Uterus (tissue), 4 donors: ENCODE data around the gene DTHD1. TPM values are rescaled to one million over a fixed set of nuclear protein-coding genes. Genes with fewer than 3 reads are reported as not detected.

Experiments
- DNase-seq, 2 donors: peaks; one replicate each; pipeline ENCODE4 v3.0.0-alpha.2; 2019 to 2020
- H3K27ac ChIP-seq, 2 donors: fragments of 200-600 bp; sonication (generic); 1 replicate in 1 of 2; 2 replicates in 1 of 2; pipeline ENCODE4 v1.5.1; 2016 to 2018
- H3K27me3 ChIP-seq, 2 donors: fragments of 200-600 bp; sonication (generic); one replicate each; pipeline ENCODE4 v1.5.1; 2018 to 2019; ENCODE audit warnings: control low read depth in 1 of 2
- H3K36me3 ChIP-seq, 2 donors: fragments of 200-600 bp; sonication (generic); one replicate each; pipeline ENCODE4 v1.5.1; 2019; ENCODE audit warnings: control low read depth in 1 of 2
- H3K4me1 ChIP-seq, 2 donors: fragments of 200-600 bp; sonication (generic); one replicate each; pipeline ENCODE4 v1.5.1; 2018 to 2019; ENCODE audit warnings: control low read depth in 1 of 2
- H3K4me3 ChIP-seq, 2 donors: fragments of 200-600 bp; sonication (generic); 1 replicate in 1 of 2; 2 replicates in 1 of 2; pipeline ENCODE4 v1.5.1; 2018 to 2019; ENCODE audit warnings: mild to moderate bottlenecking in 1 of 2
- H3K9me3 ChIP-seq, 2 donors: fragments of 200-600 bp; sonication (generic); one replicate each; pipeline ENCODE4 v1.5.1; 2019; ENCODE audit warnings: control low read depth in 1 of 2
- CTCF ChIP-seq, 4 experiments: fragments of 200-600 bp in 2 of 4; fragments of 450-650 bp in 2 of 4; sonication (generic) in 2 of 4; IDR thresholded peaks; one replicate each; pipeline ENCODE4 v1.5.1; 2016 to 2019; ENCODE audit warnings: antibody characterized with exemption in 4 of 4, mild to moderate bottlenecking in 2 of 4, moderate library complexity in 1 of 4
- POLR2A ChIP-seq, 2 donors: fragments of 450-650 bp; IDR thresholded peaks; one replicate each; pipeline ENCODE4 v1.6.1; 2016; ENCODE audit warnings: antibody characterized with exemption in 2 of 2, mild to moderate bottlenecking in 1 of 2, moderate library complexity in 1 of 2
- intact Hi-C: fragments of 100-400 bp; cut with DNase I; formaldehyde crosslinking; loops from one replicate; pipeline ENCODE4 v1.15.1; 2023; ENCODE audit warnings: low total_unique reads
- total RNA-seq, 4 donors: library from RNA; depleted of rRNA in 3 of 4; stranded (reverse); fragments of >200 nt in 3 of 4; gene quantifications; one replicate each; pipeline versions ENCODE4 v1.1.0 to v1.2.4, GENCODE V29; 2014 to 2023
- donor health status: DM: yes; HTN: yes; CAD: no.

Gene DTHD1
- total RNA-seq, 4 donors from 2014 or later: 1.0 to 2.5 (median 2.1) TPM

GRCh38 chr4:36374836-36375511 lies 93.6 kb downstream of the DTHD1 start:
- H3K4me1 ChIP-seq: no peaks in the 10 kb centered on the region
- peaks cover 0 to 5% of the 10 kb centered on the region in 2 donors for H3K9me3 ChIP-seq
- no peaks in the 10 kb centered on the region for H3K36me3 ChIP-seq
- no peak overlapping the region for H3K27ac ChIP-seq
- no peak for DNase-seq
- TF ChIP-seq CTCF (IDR thresholded peaks at IDR 0.05): no peak
- TF ChIP-seq POLR2A (IDR thresholded peaks at IDR 0.05): no peak
- no peaks in the 10 kb centered on the region for H3K27me3 ChIP-seq
- H3K4me3 ChIP-seq: no peak overlapping the region
- intact Hi-C loops: no loop called here

- intact Hi-C loops: no loop called here
- DNase-seq: no peak
- H3K4me3 ChIP-seq: no peak overlapping the region
These were observed 104.6 kb downstream of the DTHD1 start for GRCh38 chr4:36385951-36386571.

GRCh38 chr4:36386691-36387090 lies 105.3 kb downstream of the DTHD1 start:
- TF ChIP-seq POLR2A (IDR thresholded peaks at IDR 0.05) (no peak), CTCF (IDR thresholded peaks at IDR 0.05) (no peak)
- no peaks in the 10 kb centered on the region for H3K4me1 ChIP-seq
- H3K36me3 ChIP-seq: no peaks in the 10 kb centered on the region
- intact Hi-C loops: no loop called here
- H3K9me3 ChIP-seq: no peaks in the 10 kb centered on the region
- no peak for DNase-seq
- H3K4me3 ChIP-seq: no peak overlapping the region
- H3K27me3 ChIP-seq: no peaks in the 10 kb centered on the region
- no peak overlapping the region for H3K27ac ChIP-seq

More at GRCh38 chr4:36385951-36386571, 104.6 kb downstream of the DTHD1 start:
- H3K27ac ChIP-seq: no peak overlapping the region
- TF ChIP-seq POLR2A (IDR thresholded peaks at IDR 0.05): no peak
- no peak for TF ChIP-seq CTCF (IDR thresholded peaks at IDR 0.05)
- no peaks in the 10 kb centered on the region for H3K36me3 ChIP-seq
- H3K4me1 ChIP-seq: no peaks in the 10 kb centered on the region
- no peaks in the 10 kb centered on the region for H3K9me3 ChIP-seq
- H3K27me3 ChIP-seq: no peaks in the 10 kb centered on the region

GRCh38 chr4:36388710-36389109 lies 107.3 kb downstream of the DTHD1 start:
- Histone ChIP-seq H3K4me3 (no peak overlapping the region), H3K27ac (no peak overlapping the region), H3K27me3 (no peaks in the 10 kb centered on the region), H3K9me3 (no peaks in the 10 kb centered on the region), H3K36me3 (no peaks in the 10 kb centered on the region), H3K4me1 (no peaks in the 10 kb centered on the region)
- TF ChIP-seq CTCF (IDR thresholded peaks at IDR 0.05) (no peak), POLR2A (IDR thresholded peaks at IDR 0.05) (no peak)
- intact Hi-C loops: no loop called here
- no peak for DNase-seq

GRCh38 chr4:36391411-36391810 lies 110.0 kb downstream of the DTHD1 start:
- Histone ChIP-seq H3K4me3 (no peak overlapping the region), H3K27ac (no peak overlapping the region), H3K4me1 (no peaks in the 10 kb centered on the region), H3K9me3 (no peaks in the 10 kb centered on the region), H3K36me3 (no peaks in the 10 kb centered on the region), H3K27me3 (no peaks in the 10 kb centered on the region)
- TF ChIP-seq CTCF (IDR thresholded peaks at IDR 0.05) (no peak), POLR2A (IDR thresholded peaks at IDR 0.05) (no peak)
- intact Hi-C loops: no loop called here
- no peak for DNase-seq
